Caco-2 (cell line): ENCODE measurements around the gene RCC1. TPM values are rescaled to one million over a fixed set of nuclear protein-coding genes. Genes with fewer than 3 reads are reported as not detected.
"Not testable (repeated sequence)": the region's sequence is repeated elsewhere in the genome, so short reads cannot be mapped to it uniquely, and the experiment has no call there.

Experiments
- BruUV-seq: library from RNA; stranded (reverse); fragments of 400-500 nt; replicated peaks from 2 replicates; lab custom pipeline; 2021; lab: Mats Ljungman, UMichigan
- CTCF ChIA-PET: fragments of 300-600 bp; sonication (Branson Sonifier 250); formaldehyde crosslinking; loops from one replicate; lab custom pipeline; 2022; ENCODE audit warnings: antibody characterized with exemption; lab: Charles Lee
- POLR2A ChIA-PET: fragments of 300-600 bp; sonication (Branson Sonifier 250); formaldehyde crosslinking; loops from one replicate; lab custom pipeline; 2022; ENCODE audit warnings: antibody characterized with exemption; lab: Charles Lee
- DNase-seq, 2 experiments: peaks; one replicate each; pipeline versions ENCODE4 v3.0.0 to v3.0.0-alpha.2; 2020 to 2022
- H3K27me3 ChIP-seq: replicated peaks from 2 replicates; pipeline ENCODE4 v1.6.0; 2011; ENCODE audit warnings: low read length; ENCODE audit not compliant: control insufficient read depth, insufficient read depth
- H3K36me3 ChIP-seq: 2 replicates; pipeline ENCODE4 v1.5.1; 2011; ENCODE audit warnings: low read length; ENCODE audit not compliant: control insufficient read depth, insufficient read depth
- H3K4me1 ChIP-seq: fragments of 250-450 bp; sonication (Bioruptor Pico); 2 replicates; pipeline ENCODE4 v1.5.1; 2020; ENCODE audit warnings: mild to moderate bottlenecking
- H3K4me3 ChIP-seq: 2 replicates; pipeline ENCODE4 v1.5.1; 2011; ENCODE audit warnings: low read depth, mild to moderate bottlenecking, control low read depth, low read length
- H3K9me3 ChIP-seq: fragments of 250-450 bp; sonication (Bioruptor Pico); 2 replicates; pipeline ENCODE4 v1.5.1; 2020; ENCODE audit warnings: mild to moderate bottlenecking, moderate library complexity
- H3K27ac Mint-ChIP-seq: one replicate; pipeline ENCODE4 v1.8.0; 2022; ENCODE audit warnings: mixed read lengths; ENCODE audit not compliant: unreplicated experiment
- H3K27me3 Mint-ChIP-seq: one replicate; pipeline ENCODE4 v1.8.0; 2022; ENCODE audit warnings: mixed read lengths; ENCODE audit not compliant: insufficient read depth, unreplicated experiment
- H3K36me3 Mint-ChIP-seq: one replicate; pipeline ENCODE4 v1.8.0; 2022; ENCODE audit warnings: mild to moderate bottlenecking, mixed read lengths; ENCODE audit not compliant: insufficient read depth, unreplicated experiment
- H3K4me1 Mint-ChIP-seq: one replicate; pipeline ENCODE4 v1.8.0; 2022; ENCODE audit warnings: low read depth, mixed read lengths; ENCODE audit not compliant: unreplicated experiment
- H3K4me3 Mint-ChIP-seq: one replicate; pipeline ENCODE4 v1.8.0; 2022; ENCODE audit warnings: mild to moderate bottlenecking, moderate library complexity, mixed read lengths; ENCODE audit not compliant: unreplicated experiment
- H3K9me3 Mint-ChIP-seq: one replicate; pipeline ENCODE4 v1.8.0; 2022; ENCODE audit warnings: mixed read lengths; ENCODE audit not compliant: unreplicated experiment
- intact Hi-C: fragments of 100-400 bp; cut with micrococcal nuclease; formaldehyde crosslinking; loops from one replicate; pipeline ENCODE4 v1.10.0; 2022; ENCODE audit not compliant: unreplicated experiment
- total RNA-seq: library from RNA; stranded (reverse); gene quantifications from 2 replicates; pipeline ENCODE4 v1.2.3, GENCODE V29; 2022
- TF ChIP-seq, protein P1 (sequence below), 2 experiments: fragments of 200-600 bp in 1 of 2; IDR thresholded peaks; 1 replicate in 1 of 2; 2 replicates in 1 of 2; pipeline versions ENCODE4 v1.5.1 to v1.8.0; 2011 to 2022; ENCODE audit warnings: antibody characterized with exemption in 1 of 2, control low read depth in 1 of 2, inconsistent platforms in 1 of 2, low read depth in 1 of 2, low read length in 1 of 2, mild to moderate bottlenecking in 1 of 2, moderate library complexity in 1 of 2; ENCODE audit not compliant: insufficient read depth in 1 of 2, severe bottlenecking in 1 of 2, unreplicated experiment in 1 of 2

RCC1 gene
- total RNA-seq, 1 experiment from 2014 or later: 52.1 TPM

DNA sequence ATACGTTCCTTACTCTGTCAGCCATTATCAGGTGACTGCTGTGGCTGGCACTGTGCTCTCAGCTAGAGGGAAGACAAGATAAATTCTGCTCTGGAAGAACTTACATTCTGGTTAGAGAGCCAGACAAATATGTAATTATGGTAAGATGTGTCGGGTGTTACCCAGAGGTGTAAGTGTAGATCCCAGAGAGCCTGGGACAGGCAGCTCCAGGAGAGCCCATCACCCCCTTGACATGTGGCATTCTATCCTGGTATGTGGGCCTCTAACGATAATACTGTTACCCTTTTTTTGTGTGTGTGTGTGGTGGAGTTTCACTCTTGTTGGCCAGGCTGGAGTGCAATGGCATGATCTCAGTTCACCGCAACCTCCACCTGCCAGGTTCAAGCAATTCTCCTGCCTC, 66.1 kb downstream of the RCC1 start:
- H3K9me3 ChIP-seq: no peaks in the 10 kb centered on the region
- ChIA-PET CTCF (no interaction called here), POLR2A (interaction anchor here (1.0 kb wide), 1 partner anchor 10 kb away, joined by 4 read pairs; no protein-coding TSS in a partner anchor)
- intact Hi-C loops: no loop called here
- Mint-ChIP-seq H3K27ac (no peak overlapping the region), H3K4me3 (no peak overlapping the region), H3K27me3 (no peaks in the 10 kb centered on the region), H3K4me1 (no peaks in the 10 kb centered on the region), H3K9me3 (no peaks in the 10 kb centered on the region), H3K36me3 (peaks cover 49% of the 10 kb centered on the region)
- TF ChIP-seq, protein P1, sequence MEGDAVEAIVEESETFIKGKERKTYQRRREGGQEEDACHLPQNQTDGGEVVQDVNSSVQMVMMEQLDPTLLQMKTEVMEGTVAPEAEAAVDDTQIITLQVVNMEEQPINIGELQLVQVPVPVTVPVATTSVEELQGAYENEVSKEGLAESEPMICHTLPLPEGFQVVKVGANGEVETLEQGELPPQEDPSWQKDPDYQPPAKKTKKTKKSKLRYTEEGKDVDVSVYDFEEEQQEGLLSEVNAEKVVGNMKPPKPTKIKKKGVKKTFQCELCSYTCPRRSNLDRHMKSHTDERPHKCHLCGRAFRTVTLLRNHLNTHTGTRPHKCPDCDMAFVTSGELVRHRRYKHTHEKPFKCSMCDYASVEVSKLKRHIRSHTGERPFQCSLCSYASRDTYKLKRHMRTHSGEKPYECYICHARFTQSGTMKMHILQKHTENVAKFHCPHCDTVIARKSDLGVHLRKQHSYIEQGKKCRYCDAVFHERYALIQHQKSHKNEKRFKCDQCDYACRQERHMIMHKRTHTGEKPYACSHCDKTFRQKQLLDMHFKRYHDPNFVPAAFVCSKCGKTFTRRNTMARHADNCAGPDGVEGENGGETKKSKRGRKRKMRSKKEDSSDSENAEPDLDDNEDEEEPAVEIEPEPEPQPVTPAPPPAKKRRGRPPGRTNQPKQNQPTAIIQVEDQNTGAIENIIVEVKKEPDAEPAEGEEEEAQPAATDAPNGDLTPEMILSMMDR (IDR thresholded peaks at IDR 0.05; ENCODE audit: insufficient read depth in 1 of 2, low read depth in 1 of 2, low read length in 1 of 2, severe bottlenecking in 1 of 2, unreplicated experiment in 1 of 2): no peak
- H3K27me3 ChIP-seq: no peaks in the 10 kb centered on the region
- no peaks in the 10 kb centered on the region for H3K4me1 ChIP-seq
- no peak overlapping the region for H3K4me3 ChIP-seq
- DNase-seq: no peak
- BruUV-seq: no TSS peak
- H3K36me3 ChIP-seq: no peaks in the 10 kb centered on the region; the same call in 1 of the 2 replicates

DNA sequence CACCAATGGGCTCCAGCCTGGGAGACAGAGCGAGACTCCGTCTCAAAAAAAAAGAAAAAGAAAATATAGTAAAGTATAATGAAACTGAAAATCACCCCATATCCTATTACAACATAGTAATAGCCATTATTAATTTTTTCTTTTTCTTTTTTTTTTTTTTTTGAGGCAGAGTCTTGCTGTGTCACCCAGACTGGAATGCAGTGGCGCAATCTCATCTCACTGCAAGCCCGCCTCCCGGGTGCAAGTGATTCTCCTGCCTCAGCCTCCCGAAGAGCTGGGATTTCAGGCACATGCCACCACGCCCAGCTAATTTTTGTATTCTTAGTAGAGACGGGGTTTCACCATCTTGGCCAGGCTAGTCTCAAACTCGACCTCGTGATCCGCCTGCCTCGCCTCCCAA, 67.0 kb downstream of the RCC1 start:
- intact Hi-C loops, H3K4me1 Mint-ChIP-seq, H3K27ac Mint-ChIP-seq, H3K4me3 ChIP-seq, CTCF ChIA-PET, H3K9me3 Mint-ChIP-seq, H3K36me3 ChIP-seq, BruUV-seq, H3K4me3 Mint-ChIP-seq, DNase-seq, H3K9me3 ChIP-seq, H3K27me3 ChIP-seq, H3K4me1 ChIP-seq, H3K27me3 Mint-ChIP-seq: not testable (repeated sequence)
- peaks cover 54% of the 10 kb centered on the region for H3K36me3 Mint-ChIP-seq
- POLR2A ChIA-PET: interaction anchor here (1.0 kb wide), 1 partner anchor 9 kb away, joined by 4 read pairs; no protein-coding TSS in a partner anchor

DNA sequence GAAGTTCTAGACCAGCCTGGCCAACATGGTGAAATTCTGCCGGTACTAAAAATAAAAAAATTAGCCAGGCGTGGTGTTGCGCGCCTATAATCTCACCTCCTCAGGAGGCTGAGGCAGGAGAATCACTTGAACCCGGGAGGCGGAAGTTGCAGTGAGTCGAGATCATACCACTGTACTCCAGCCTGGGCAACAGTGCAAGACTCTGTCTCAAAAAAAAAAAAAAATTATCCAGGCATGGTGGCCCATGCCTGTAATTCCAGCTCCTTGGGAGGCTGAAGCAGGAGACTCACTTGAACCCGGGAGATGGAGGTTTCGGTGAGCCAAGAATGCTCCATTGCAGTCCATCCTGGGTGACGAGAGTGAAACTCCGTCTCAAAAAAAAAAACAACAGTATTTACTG, 67.7 kb downstream of the RCC1 start:
- no TSS peak for BruUV-seq
- intact Hi-C loops: no loop called here
- Mint-ChIP-seq H3K4me3 (no peak overlapping the region), H3K4me1 (no peaks in the 10 kb centered on the region), H3K27ac (no peak overlapping the region), H3K9me3 (no peaks in the 10 kb centered on the region), H3K36me3 (peaks cover 54% of the 10 kb centered on the region), H3K27me3 (no peaks in the 10 kb centered on the region)
- H3K27me3 ChIP-seq: no peaks in the 10 kb centered on the region
- H3K4me1 ChIP-seq: no peaks in the 10 kb centered on the region
- H3K9me3 ChIP-seq: no peaks in the 10 kb centered on the region
- ChIA-PET POLR2A (no interaction called here), CTCF (no interaction called here)
- no peak for DNase-seq
- no peak overlapping the region for H3K4me3 ChIP-seq
- TF ChIP-seq, protein P1 (IDR thresholded peaks at IDR 0.05; ENCODE audit: insufficient read depth in 1 of 2, low read depth in 1 of 2, low read length in 1 of 2, severe bottlenecking in 1 of 2, unreplicated experiment in 1 of 2): no peak
- no peaks in the 10 kb centered on the region; the same call in 1 of the 2 replicates for H3K36me3 ChIP-seq
